ENCODE results near the gene PROSER3. TPM values are rescaled to one million over a fixed set of nuclear protein-coding genes. Genes with fewer than 3 reads are reported as not detected.
"Not testable (repeated sequence)": the region's sequence is repeated elsewhere in the genome, so short reads cannot be mapped to it uniquely, and the experiment has no call there.

The PROSER3 gene
- total RNA-seq, 1 donor from 2014 or later: 1.4 TPM

DNA sequence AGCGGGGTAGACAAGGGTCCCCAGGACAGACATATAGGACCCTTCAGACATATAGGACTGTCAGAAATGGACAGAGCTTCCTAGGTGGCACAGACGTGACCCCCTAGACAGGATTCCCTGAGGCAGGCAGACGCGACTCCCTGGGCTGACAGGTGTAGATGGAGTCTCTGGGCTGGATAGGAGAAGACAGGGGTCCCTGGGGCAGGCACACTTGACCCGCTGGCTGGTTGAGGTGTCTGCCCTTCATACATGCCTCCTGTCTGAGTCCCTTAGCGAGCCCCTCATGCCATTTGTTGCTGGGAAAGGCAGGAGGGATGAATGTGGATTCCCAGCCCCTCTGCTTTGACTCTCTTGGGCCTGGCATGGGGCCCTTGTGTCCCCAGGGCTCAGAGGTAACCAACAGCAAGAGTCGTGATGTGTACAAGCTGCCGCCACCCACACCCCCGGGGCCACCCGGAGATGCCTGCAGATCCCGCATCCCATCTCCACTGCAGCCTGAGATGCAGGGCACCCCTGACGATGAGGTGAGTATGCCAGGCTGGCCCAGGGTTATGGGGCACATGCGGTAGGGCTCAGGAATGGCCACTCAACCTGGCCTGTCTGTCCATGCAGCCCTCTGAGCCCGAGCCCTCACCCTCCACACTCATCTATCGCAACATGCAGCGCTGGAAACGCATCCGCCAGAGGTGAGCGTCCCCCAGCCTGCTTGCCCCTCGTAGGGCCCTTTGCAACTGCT lies 4.2 kb upstream of the PROSER3 start:
- no peak for DNase-seq (ENCODE audit: low read depth in 2 of 2)

- no peak for DNase-seq (ENCODE audit: low read depth in 2 of 2)
Measured at GRCh38 chr19:35754370-35755130, 3.4 kb upstream of the PROSER3 start.

DNA sequence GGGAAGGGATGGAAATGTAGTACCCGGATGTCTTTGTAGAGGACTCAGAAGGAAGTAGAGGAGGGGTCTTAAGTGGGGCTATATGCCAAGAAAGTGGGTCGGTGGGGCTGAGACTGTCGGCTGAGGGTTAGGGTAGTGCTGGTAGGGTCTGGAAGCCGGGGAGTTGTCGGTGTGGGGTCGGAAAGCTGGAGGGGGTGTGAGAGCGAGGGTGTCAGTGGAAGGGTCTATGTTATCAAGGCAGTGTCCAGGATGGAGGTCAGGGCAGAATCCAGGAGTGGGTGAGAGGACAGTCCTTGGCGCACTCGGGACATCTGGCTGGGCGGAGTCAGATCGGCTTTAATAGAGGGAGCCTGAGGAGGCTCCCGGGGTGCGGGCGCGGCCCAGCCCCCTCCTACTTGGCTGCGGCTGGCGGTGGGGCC lies 2.8 kb upstream of the PROSER3 start:
- DNase-seq (ENCODE audit: low read depth in 2 of 2): no peak

GRCh38 chr19:35755550-35756376 lies 2.2 kb upstream of the PROSER3 start:
- peak in 1 of 2 donors; percentile 60 for DNase-seq (ENCODE audit: low read depth in 2 of 2)

GRCh38 chr19:35756377-35757230 lies 1.4 kb upstream of the PROSER3 start, which contains the start of gene HSPB6:
TSS of gene HSPB6 (minus strand) at chr19:35757029. CDS start at chr19:35757008, 21 bp downstream.
- DNase-seq (ENCODE audit: low read depth in 2 of 2): peak; percentile 31 to 37

DNA sequence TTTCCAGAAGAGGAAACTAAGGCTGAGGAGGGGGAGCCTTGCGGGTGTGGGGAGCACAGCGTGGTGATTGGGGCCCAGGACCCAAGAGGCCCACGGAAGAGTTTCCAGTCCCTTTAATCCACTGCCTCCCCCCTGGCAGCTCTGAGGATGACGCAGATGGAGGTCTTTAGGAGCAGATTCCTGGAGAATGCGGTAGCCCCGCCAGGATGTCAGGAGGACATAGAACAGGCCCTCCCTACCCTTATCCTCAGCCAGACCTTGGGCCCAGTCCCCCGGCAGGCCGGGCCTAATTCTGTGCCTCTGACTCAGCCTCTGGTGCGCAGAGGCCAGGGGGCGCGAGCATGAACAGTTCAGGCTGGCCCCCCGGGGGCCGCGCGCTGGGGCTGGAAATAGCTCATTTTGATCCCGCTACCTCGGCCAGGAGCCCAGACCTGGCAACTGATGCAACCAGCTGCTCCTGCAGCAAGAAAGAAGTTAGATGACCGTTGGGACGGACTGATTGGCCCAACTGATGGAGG lies 686 bp upstream of the PROSER3 start:
- peak in 1 of 2 donors; percentile 67 for DNase-seq (ENCODE audit: low read depth in 2 of 2)

- DNase-seq (ENCODE audit: low read depth in 2 of 2): no peak
Measured at GRCh38 chr19:35759697-35760096, 1.7 kb downstream of the PROSER3 start.

GRCh38 chr19:35760711-35761349 lies 2.9 kb downstream of the PROSER3 start:
- DNase-seq (ENCODE audit: low read depth in 2 of 2): no peak

- no peak for DNase-seq (ENCODE audit: low read depth in 2 of 2)
Measured at GRCh38 chr19:35764432-35765315, 6.7 kb downstream of the PROSER3 start.

GRCh38 chr19:35766571-35767104 lies 8.7 kb downstream of the PROSER3 start:
- DNase-seq (ENCODE audit: low read depth in 2 of 2): no peak

GRCh38 chr19:35767288-35768081 lies 9.5 kb downstream of the PROSER3 start:
- no peak for DNase-seq (ENCODE audit: low read depth in 2 of 2)

DNA sequence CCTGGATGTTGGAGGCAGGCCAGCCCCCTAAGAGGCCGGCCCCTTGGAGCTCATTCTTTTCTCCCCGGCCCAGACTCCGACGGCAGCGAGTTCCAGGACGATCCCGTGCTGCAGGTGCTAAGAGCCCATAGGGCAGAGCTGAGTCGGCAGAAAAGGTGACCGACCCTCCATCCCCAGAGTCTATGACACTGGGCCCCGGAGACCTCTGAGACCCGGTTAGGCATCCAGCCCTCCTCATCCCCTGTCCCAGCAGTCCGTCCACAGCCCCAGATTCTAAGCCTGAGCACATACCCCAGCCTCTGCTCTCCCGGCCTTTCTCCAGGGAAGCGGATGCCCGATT lies 10.1 kb downstream of the PROSER3 start:
- no peak for DNase-seq (ENCODE audit: low read depth in 2 of 2)

GRCh38 chr19:35772362-35772761 lies 14.4 kb downstream of the PROSER3 start:
- DNase-seq (ENCODE audit: low read depth in 2 of 2): not testable (repeated sequence)

- DNase-seq (ENCODE audit: low read depth in 2 of 2): no peak
Measured at GRCh38 chr19:35773020-35773806, 15.2 kb downstream of the PROSER3 start.

DNA sequence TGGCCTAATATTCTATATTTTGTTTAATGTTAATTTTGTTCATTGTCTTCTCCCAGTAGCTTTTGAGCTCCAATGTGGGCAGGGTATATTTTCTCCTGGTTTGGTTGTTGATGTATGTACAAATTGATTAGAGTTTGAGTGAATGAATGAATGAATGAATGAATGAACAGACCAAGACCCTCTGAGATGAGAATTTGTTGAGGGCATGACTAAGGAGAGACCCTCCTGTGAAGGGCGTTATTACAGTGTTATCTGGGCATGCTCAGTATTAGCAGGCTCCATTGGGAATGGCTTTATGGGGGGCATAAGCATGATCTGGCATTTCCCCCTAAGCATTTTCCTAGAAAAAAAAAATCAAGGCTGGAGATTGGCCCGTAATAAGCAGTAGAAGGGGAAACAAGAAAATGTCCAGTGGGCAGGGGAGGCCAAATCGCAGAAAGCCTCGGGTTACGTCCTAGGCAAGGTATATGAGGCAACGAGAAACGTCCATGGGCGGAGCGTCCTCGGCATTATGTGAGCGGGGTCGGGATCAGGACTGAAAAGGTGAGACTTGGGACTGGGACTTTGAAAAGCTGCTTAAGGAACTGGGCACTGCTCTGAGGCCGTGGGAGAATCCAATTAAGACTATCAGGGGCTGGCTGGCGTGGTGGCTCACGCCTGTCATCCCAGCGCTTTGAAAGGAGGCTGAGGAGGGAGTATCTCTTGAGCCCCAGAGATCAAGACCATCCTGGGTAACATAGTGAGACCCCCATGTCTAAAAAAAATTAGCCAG lies 16.5 kb downstream of the PROSER3 start:
- DNase-seq (ENCODE audit: low read depth in 2 of 2): no peak

DNA sequence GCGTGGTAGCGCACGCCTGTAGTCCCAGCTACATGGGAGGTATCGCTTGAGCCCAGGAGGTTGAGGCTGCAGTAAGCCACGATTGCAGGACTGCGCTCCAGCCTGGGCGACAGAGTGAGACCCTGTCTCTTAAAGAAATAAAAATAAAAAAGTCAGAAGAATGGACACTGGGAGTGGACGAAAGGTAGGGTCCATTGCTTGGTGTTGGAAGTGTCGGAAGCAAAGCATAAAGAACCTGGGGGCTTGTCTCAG lies 17.0 kb downstream of the PROSER3 start:
- no peak for DNase-seq (ENCODE audit: low read depth in 2 of 2)
